Astrocyte (in vitro differentiated cells and primary cell): ENCODE results near the gene CHURC1.

Experiments
- EZH2 ChIP-seq: IDR thresholded peaks from 2 replicates; pipeline ENCODE4 v1.6.1; 2012; ENCODE audit warnings: mild to moderate bottlenecking, low read length, inconsistent platforms; ENCODE audit not compliant: insufficient read depth
- TF ChIP-seq, protein P1 (sequence below): IDR thresholded peaks from 2 replicates; pipeline ENCODE4 v1.5.1; 2011; ENCODE audit warnings: low read depth, mild to moderate bottlenecking, inconsistent platforms, low read length, moderate library complexity; ENCODE audit not compliant: insufficient read depth

DNA sequence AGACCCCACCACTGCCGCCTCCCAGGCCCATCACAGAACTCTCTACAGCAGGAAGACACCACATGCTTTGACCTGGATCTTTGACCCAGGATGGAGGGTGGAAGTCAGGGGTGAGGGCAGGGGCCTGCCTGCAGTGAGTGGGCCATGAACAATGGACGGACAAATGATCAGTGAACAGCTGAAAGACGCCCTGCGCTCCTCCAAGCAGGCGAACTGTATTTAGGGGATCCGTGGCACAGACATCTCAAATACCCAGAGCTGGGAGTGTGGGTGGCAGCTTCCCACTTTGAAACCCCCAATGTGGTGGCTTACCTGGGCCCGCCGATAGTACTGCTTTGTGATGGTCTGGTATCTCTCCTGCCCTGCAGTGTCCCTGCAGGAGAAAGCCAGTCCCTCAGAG lies 37.0 kb downstream of the CHURC1 start:
- no peak for TF ChIP-seq EZH2
- TF ChIP-seq, protein P1, sequence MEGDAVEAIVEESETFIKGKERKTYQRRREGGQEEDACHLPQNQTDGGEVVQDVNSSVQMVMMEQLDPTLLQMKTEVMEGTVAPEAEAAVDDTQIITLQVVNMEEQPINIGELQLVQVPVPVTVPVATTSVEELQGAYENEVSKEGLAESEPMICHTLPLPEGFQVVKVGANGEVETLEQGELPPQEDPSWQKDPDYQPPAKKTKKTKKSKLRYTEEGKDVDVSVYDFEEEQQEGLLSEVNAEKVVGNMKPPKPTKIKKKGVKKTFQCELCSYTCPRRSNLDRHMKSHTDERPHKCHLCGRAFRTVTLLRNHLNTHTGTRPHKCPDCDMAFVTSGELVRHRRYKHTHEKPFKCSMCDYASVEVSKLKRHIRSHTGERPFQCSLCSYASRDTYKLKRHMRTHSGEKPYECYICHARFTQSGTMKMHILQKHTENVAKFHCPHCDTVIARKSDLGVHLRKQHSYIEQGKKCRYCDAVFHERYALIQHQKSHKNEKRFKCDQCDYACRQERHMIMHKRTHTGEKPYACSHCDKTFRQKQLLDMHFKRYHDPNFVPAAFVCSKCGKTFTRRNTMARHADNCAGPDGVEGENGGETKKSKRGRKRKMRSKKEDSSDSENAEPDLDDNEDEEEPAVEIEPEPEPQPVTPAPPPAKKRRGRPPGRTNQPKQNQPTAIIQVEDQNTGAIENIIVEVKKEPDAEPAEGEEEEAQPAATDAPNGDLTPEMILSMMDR: no peak
